ENCODE measurements around the gene IP6K3.

The IP6K3 gene

GRCh38 chr6:33759887-33760629, 13.4 kb upstream of the IP6K3 start:
- DNase-seq (ENCODE audit: low read depth in 2 of 2, low spot score in 1 of 2), result no peak

GRCh38 chr6:33758815-33759216, 12.1 kb upstream of the IP6K3 start:
- no peak for DNase-seq (ENCODE audit: low read depth in 2 of 2, low spot score in 1 of 2)

DNA sequence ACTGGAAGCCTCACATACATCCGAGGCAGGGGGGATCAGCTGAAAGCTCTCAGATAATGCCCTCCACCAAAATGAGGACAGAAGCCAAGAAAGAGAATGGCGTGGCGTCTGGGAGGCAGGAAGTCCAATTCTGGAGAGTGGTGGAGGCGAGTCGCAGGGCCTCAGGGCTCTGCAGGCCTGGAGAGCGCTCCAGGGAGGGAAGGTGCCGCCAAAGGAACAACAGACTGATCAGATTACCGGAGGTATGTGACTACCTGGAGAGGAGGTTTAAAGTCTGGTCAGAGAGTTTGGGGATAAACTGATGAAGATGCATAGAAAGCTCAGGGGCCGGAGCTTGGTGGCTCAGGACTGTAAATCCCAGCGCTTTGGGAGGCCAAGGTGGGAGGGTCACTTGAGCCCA, 11.2 kb upstream of the IP6K3 start:
- DNase-seq (ENCODE audit: low read depth in 2 of 2, low spot score in 1 of 2), result no peak

GRCh38 chr6:33757113-33757512, 10.4 kb upstream of the IP6K3 start:
- no peak for DNase-seq (ENCODE audit: low read depth in 2 of 2, low spot score in 1 of 2)

DNA sequence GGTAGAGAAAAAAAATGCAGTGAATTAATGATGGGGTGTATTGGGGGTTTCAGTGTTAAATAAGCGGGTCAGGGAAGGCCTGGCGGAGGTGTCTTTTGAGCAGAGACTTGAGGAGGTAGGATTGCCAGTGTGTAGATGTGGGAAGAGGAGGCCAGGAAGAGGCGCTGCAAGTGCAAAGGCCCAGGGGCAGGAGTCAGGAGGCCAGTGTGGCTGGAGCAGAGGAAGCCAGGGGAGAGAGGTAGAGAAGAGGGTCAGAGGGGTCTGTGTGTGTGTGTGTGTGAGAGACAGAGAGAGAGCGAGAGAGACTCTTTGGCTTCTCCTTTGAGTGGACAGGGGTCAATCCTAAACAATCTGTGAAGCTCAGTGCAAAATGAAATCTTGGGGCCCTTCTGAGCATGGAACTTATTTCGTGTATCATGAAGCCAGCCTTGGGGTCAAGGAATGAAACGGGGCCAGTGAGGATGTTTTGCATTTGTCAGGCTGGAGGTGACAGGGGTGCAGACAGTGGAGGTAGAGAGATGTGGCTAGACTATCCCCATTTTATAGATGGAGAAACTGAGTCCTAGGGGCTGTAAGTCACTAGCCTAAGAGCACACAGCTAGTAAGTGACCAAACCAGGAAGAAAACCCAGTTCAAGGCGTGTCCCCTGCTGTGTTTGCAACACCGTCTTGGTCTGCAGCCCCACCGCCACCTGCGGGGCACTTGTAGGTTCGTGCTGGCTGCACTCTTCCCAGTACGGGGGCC, 9.7 kb upstream of the IP6K3 start:
- DNase-seq (ENCODE audit: low read depth in 2 of 2, low spot score in 1 of 2), result no peak

GRCh38 chr6:33755070-33755869, 8.6 kb upstream of the IP6K3 start:
- DNase-seq (ENCODE audit: low read depth in 2 of 2, low spot score in 1 of 2), result no peak

- no peak for DNase-seq (ENCODE audit: low read depth in 2 of 2, low spot score in 1 of 2)
Measured at GRCh38 chr6:33754222-33754621, 7.5 kb upstream of the IP6K3 start.

- DNase-seq (ENCODE audit: low read depth in 2 of 2, low spot score in 1 of 2), result no peak
Measured at GRCh38 chr6:33752646-33753015, 5.9 kb upstream of the IP6K3 start.

DNA sequence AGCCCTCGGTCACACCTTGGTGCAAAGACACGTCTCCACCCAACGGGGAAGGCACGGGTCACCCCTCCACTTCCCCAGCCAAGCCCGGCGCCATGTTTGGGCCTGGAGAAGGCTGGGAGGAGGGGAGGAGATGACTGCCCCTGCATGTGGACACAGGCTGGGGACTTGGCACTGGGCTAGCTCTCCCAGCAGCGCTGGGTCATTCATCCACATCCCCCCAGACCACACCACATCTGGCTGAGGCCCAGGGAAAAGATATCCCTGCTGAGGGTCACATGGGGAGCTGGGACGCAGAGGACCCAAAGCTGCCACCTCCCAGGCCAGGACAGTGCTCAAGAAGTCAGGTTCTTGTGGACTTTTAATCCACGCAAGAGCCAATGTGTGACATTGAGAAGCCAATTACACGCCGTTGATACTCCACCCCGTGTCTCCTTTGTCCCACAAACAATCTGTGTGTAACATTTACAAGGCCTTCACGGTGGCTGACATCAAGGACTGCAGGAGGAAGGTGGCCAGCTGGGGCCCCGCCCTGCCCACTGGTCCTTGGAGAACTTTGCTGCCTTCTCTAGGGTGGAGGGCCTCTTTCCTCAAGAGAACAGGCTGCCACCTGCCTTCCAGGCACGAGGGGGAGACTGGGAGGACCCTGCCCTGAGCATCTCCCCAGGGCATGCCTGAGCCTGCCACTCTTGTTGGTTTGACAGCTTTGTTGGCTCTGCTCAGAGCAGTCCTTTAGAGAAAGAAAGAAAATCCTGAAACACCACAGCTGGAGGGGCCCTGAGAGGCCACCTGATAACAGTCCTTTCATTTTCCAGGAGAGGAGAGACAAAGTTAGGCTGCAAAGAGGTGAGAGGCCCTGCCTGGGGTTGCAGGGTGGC, 5.3 kb upstream of the IP6K3 start:
- no peak for DNase-seq (ENCODE audit: low read depth in 2 of 2, low spot score in 1 of 2)

DNA sequence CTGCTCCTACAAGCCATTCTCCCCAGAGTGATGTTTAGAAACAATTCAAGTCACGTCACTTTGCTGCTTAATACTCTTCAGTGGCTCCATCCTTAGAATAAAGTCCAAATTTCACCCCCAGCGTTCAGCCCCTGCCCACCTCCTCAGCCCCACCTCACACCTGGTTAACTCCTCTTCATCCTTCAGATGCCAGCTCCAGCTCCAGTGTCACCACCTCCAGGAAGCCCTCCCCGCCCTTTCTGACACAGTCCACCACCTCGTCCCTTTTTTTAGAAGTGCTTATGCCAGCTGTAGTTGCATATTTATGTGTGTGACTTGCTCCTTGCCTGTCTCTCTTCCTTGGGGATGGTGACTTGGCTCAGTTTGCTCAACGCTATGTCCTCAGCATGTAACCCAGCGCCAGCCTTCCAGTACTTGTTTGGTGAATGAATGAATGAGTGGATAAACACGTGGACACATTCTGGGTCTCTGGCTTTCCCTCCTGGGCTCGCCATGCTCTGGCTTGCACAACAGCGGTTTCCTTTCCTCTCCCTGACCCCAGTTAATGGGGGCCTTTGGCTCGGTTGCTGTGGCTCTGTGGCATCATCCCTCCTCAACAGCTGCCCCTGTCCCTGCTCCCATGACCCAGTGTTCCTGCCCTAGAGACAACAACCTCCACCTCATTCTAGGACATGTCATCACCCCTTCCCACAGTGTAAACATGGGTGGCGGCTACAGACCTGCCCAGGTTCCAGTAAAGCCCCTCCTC, 3.7 kb upstream of the IP6K3 start:
- no peak for DNase-seq (ENCODE audit: low read depth in 2 of 2, low spot score in 1 of 2)

GRCh38 chr6:33749401-33749800, 2.7 kb upstream of the IP6K3 start:
- DNase-seq (ENCODE audit: low read depth in 2 of 2, low spot score in 1 of 2), result no peak

DNA sequence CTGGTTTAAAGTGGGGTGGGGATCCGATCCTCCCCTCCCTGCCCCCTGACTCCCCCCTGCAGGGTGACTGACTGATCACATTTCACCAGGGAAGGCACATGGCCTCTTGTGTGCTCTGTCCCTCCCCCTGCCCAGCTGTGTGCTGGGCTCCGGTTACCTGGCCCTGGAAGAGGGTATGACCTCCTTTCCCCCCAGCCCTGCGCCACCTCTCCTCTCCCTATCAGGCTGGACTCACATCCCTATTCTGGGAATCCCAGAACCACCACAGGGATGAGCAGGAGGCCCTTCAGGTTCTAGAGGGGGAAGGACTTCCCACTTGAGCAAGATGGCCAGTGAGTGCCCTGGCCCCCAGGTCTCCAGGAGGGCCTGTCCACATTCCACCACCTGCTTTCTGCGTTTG, 2.1 kb upstream of the IP6K3 start:
- no peak for DNase-seq (ENCODE audit: low read depth in 2 of 2, low spot score in 1 of 2)

- no peak for DNase-seq (ENCODE audit: low read depth in 2 of 2, low spot score in 1 of 2)
Measured at GRCh38 chr6:33747823-33748222, 1.1 kb upstream of the IP6K3 start.

DNA sequence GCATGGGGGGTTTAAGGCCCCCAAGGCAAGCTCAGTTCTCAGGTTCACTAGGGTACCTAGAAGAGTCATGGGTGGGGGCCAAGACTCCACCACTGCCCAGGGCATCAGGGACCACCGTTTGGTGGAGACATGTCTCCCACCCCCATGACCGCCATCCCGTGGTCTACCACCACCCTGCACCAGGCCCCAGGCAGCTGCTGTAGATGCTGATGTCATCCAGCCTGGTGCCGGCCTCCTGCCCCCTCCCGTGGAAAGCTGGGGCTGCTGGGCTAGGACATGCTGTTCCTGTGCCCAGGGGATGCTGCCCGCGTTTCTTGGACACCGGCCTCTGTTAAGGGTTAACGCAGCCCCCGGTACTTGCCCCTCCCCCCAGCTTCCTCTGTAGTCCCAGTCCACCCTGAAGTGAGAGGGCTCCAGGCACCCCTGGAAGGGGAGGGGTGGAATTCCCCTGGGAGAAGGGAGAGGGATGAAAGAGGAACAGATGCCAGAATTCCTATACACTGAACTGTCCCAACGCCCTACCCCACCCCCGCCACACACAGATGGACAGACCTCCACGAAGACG, 587 bp downstream of the IP6K3 start:
- no peak for DNase-seq (ENCODE audit: low read depth in 2 of 2, low spot score in 1 of 2)

- no peak for DNase-seq (ENCODE audit: low read depth in 2 of 2, low spot score in 1 of 2)
Measured at GRCh38 chr6:33745548-33745947, 1.2 kb downstream of the IP6K3 start.

DNA sequence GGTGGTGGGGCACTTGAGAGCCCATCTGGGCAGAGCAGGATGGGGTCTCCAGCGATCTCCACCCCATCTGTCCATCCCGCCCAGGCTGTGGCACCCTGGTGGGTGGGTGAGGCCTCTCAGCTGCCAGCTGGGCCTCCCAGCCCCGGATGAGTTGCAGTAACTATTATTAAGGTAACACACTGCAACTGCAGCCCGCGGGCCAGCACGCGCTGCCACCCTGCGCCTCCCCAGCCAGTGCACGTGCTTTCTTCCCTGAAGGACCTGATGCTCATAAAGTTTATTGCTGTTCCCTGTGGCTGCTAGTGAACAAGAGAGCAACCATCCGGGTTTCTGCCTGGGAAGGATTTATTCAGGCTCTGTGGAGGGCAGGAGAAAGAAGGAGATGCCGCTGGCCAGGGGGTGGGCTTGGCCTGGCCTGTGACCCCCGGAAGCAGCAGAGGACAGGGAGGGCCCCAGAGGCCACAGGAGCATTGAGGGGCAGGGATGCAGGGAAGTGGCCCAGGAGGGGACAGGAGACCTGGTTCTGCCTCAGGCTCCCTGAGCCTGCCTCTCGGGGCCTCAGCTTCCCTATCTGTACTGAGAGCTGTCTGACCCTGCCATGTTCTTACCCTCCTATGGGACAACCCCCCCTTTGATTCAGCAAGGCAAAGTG, 1.7 kb downstream of the IP6K3 start:
- DNase-seq (ENCODE audit: low read depth in 2 of 2, low spot score in 1 of 2), result no peak

DNA sequence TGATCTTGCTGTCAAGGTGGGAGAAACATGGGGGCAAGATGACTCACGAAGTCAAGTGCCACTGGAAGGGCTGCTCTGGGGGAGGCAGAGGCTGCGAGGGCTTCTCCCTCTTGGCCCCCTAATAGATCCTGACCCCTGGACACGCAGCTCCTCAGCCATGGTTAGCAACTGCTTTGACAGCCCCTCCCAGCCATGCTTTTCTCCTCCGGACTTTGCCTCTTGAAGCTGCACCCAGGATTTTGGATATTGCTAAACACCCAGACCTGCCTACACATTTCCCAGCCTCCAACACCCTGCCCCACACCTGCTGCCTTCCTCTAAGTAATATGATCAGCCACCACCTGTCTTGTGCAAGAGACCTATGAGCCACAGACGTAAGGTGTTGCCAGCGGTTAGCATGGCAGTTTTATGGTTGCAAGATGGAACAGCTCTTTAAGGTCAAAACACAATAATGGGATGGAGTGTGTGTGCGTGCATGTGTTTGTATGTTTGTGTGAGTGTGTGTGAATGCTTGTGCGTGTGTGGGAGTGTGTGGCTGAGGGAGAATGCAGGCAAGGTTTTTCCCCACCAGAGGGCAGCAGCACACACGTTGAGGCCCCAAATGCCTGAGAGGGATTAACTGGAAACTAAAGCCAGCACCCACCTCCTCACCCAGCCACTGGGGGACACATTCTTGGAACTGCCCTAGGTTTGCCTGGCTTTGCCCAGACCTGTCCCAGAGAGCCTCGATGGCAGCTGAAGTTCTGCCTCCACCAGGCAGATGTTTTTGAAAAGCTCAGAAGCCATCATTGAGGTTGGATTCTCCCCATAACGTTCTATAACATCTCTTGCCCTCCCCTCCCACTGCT, 2.5 kb downstream of the IP6K3 start:
- peak; percentile 34 to 53 for DNase-seq (ENCODE audit: low read depth in 2 of 2, low spot score in 1 of 2)

DNA sequence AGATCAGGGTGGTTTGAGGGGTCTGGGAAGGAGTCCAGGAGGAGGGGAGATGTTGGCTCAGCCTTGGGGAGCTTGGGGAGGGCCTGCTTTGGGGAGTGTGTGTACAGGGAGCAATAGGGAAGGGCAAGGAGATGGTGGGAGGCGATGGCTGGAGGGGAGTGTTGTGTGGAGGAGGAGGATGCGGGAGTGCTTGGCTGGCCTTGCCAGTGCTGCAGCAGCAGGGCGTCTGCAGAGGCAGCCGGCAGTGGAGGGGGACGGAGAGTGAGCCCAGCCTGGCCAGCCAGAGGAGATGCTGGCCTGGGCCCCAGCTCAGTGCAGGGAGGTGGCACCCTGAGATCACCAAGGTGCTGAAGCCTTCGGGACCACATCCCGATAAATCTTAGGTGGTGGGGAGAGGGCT, 3.9 kb downstream of the IP6K3 start:
- DNase-seq (ENCODE audit: low read depth in 2 of 2, low spot score in 1 of 2), result no peak

DNA sequence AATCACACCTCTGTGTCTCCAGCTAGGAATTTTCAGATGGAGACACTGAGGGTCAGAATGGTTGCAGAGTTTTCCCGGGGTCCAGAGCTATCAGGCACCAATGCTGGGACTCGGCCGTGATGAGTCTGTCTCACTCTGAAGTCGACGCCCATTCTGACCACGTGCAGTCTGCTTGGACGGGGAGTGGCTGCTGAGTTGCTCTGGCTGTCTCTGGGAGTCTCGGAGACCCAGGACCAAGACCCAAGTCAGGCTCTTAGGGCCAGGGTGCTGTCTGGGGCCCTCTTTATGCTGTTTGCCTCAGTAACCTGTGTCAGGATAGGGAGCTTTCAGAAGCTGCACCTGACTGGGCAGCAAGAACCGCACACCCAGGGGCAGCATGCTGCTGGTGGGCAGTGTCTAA, 4.6 kb downstream of the IP6K3 start:
- no peak for DNase-seq (ENCODE audit: low read depth in 2 of 2, low spot score in 1 of 2)

All from stimulated activated CD8-positive, alpha-beta memory T cell treated with anti-CD3 and anti-CD28 coated beads, Interleukin-4, amount 100 ng/mL, for 1 hour (primary cell).